Activated T-cell treated with anti-CD3 and anti-CD28 coated beads for 4 hours (primary cell): ENCODE data around the gene DDX24.

ENCODE experiments used
- DNase-seq: peaks from one replicate; pipeline ENCODE4 v3.0.0-alpha.2; 2020

Gene DDX24

DNA sequence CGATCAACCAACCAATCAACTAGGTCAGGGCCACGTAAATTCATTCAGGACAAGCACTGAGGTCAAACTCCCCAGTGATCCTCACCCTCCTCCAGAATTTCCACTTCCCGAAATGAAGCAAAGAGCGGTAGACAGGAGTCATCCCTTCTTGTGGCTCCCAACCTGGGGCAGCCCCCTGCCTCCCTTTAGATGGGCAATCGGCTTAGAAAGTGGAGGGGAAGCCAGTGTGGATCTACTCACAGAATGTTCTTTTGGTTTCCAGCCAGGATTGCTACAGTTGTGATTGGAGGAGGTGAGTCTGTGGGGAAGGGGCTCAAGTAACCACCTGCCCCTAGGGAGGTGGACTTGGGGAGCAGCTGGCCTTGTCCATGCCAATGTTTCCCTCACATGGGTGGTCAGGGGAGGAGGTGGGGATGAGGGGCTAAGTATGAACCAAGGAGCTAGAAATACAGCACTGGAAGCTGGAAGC lies 33.6 kb upstream of the DDX24 start:
- DNase-seq, result no peak

DNA sequence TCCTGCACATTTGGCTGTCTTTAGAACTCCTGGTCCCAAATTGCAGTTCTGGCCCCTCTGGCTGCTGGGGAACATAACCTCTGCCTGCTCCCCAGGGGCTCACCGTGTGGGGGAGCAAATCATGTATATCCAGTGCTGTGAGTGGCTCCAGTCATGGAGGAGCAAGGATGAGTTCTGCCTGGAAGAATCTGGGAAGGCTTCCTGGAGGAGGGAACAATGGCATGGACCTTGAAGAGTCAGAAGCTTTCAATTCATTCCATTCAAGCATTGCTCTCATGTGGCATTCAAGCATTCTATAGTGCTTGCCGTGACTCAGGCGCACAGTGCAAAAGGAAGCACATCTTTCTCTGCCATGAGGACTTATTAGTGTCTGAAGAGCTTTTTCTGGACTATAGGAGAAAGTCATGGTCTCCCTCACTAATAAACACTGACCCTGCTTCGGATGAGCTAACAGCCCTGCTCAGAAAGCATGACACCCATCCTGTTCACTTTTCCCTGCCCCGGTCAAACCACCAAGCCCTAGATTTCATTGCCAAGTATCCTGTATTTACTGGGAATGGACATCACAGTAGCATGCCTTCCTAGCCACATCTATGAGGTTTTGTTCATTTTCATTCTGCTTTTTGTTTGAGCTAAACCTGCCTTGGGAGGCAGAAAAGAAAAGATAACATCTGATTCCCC lies 33.0 kb upstream of the DDX24 start:
- no peak for DNase-seq

DNA sequence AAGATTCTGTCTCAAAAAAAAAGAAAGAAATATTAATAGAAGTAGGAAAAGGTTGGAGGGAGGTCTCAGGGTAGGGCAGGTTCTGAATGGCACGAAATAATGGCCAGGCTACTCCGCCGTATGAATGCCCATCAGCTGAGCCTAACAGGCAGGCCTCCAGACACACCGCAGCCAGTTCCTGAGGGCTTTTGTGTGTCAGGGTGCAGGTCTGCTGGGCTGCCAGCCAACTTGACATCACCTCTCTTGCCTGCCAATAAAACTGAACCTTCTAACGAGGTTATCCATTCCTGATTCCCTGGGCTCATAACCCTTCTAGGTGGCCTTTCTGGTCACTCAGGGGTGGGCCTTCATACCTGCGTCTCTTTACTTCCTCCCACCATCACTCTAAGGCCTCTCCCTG lies 32.5 kb upstream of the DDX24 start:
- DNase-seq, result no peak

DNA sequence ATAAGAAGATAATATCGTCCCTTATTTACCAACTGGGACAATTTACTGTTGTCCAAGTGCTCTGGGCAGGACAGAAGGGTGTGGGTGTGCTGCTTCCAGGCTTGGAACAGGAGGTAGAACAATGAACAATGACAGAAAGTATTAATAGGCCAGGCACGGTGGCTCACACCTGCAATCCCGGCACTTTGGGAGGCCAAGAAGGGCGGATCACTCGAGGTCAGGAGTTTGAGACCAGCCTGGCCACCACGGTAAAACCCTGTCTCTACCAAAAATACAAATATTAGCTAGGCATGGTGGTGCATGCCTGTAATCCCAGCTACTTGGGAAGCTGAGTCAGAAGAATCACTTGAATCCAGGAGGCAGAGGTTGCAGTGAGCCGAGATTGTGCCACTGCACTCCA lies 32.1 kb upstream of the DDX24 start:
- no peak for DNase-seq

DNA sequence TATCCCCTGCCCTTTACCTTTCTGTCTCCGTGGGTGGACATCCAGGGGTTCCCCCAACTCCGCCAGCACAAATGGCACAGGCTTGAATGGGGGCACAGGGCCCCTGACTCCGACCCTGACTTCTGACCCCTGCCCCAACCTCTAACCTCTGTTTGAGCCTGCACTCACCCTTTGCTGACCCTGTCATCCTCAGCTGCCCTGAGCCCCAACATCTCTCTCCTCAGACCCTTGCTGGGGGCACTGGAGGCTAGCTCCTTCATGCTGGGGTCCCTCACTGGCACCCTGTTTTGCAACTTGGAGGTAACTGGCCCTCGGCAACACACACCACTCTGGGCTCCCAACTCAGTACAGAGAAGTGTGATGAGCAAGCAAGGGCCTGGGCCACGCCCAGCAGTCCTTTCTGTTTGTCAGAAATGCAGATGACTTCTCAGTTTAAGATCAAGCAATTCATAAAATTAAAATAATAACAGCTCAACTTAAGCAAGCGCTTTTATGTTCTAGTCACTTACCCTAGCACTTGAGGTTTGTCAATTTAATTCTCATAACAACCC lies 31.6 kb upstream of the DDX24 start:
- no peak for DNase-seq

- DNase-seq, result no peak
Observed at GRCh38 chr14:94111276-94112095, 30.5 kb upstream of the DDX24 start.

GRCh38 chr14:94110552-94111181 lies 29.7 kb upstream of the DDX24 start, which contains the start of gene IFI27:
IFI27 (plus strand) TSS chr14:94110736.
- DNase-seq, result no peak

GRCh38 chr14:94109915-94110250 lies 28.9 kb upstream of the DDX24 start:
- no peak for DNase-seq

DNA sequence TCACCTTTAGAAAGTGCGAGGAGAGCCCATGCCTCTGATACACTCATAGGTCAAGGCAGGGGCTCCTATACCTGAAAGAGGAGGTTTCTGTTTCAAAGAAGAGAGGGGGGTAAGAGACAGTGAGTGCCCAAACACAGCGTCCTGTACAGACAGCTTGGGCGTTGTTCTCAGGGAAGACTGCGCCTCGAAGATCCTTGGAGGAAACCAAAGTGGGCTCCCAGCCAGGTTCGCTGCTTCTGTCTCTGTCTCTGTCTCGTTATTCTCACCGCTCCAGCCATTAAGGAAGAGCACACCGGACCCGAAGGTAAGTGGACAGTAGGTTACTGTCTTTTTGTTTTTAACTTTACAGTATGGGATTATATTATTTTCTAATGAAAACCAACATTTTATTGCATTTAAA lies 23.7 kb upstream of the DDX24 start:
- DNase-seq, result no peak

DNA sequence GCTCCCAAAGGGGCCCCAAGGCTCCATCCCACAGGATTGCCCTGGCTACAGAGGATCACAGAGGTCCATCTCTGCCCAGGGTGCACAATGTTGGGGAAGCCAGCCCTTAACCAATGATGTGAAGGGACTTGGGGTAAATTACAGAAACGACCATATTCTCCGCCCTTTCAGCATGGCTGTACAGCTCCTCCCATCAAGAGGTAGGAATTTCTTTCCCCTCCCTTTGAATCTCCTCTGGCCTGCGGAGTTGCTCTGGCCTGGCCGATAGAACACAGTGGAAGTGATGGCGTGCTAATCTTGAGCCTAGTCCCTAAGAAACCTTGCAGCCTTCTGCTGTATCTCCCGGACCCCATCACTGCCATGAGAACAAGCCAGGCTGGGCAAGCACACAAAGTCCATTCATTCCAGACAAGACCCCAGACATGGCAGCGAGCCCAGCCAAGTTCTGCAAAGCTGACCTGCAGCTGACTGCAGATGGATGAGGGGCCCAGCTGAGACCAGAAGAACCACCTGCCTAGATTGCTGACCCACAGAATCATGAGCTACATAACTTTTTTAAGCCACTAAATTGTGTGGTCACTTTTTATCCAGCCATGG lies 22.6 kb upstream of the DDX24 start:
- no peak for DNase-seq

DNA sequence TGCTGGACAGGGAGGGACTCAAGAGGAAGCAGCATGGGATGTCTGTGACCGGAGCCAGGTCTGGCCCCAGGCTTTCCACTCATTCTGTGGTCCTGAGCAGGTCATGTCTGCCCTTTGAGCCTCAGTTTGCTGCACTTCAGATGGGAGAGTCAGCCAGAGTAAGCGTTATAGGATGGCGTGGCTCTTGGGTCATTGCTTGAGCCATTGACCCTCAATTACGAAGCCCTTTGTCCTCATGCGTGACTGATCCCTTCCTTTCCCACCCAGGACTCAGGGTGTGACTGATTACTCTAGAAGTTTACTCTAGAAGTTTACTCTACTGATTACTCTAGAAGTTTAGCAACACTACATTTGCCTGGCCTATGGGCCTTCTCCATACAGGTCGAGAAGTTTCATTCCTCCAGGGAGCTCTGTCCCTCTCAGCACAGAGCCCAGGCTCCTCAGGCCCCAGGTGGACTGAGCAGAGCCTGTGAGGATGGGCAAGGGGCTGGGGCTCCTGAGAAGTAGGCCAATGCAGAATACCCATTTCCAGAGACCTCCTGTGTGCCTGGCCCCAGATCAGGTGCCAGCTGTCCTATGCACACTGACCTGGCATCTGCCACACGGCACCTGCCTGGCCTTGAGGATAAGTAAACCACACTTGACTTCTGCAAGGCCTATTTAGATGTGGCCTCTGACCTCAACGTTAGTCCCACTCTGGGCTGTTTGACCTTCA lies 21.9 kb upstream of the DDX24 start:
- DNase-seq, result no peak

- DNase-seq, result no peak
Observed at GRCh38 chr14:94101748-94102147, 20.7 kb upstream of the DDX24 start.

GRCh38 chr14:94100847-94101246 lies 19.8 kb upstream of the DDX24 start:
- no peak for DNase-seq

DNA sequence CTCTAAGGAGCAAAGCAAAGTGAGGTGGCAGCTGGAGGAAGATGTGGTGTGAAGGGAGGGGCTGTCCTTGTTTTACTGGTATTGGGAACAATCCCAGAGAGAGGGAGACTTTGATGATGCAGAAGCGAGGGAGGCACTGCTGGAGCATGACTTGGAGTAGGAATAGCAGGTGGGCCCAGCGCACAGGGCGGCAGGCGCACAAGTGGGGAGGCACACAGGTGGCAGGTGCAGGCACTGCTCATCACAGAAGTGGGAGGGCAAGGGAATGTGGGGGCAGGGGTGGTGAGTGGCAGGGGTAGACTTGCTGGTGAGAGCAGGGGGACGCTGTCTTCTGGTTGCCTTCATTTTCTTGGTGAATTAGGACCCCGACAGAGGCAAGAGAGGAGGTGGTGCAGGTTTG lies 18.0 kb upstream of the DDX24 start:
- no peak for DNase-seq

DNA sequence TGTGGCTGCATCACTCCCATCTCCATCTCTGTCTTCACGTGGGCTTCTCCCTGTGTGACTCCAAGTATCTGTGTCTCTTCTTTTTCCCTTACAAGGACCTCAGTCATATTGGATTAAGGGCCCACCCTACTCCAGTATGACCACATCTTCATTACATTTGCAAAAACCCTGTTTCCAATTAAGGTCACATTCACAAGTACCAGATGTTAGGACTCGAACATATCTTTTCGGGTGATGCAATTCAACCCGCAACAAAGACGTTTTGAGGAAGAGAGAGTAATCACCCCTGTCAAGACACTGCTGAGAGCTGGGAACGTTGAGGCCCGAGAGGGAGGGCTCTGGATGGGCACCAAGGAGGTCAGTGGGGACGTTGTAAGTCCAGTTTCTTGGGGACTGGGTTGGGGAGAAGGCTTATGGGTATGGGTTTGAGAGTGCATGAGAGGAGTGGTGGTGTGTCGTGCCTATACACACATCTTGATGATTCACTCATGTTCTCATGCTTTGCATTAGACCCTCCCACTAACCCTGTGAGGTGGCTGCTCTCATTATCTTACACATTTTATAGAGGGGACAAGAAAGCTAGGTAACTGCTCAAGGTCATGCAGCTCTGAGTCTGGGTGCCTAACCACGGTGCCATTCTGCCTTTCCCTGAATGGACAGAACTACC lies 17.5 kb upstream of the DDX24 start:
- DNase-seq, result no peak

GRCh38 chr14:94097091-94097490 lies 16.1 kb upstream of the DDX24 start:
- no peak for DNase-seq

DNA sequence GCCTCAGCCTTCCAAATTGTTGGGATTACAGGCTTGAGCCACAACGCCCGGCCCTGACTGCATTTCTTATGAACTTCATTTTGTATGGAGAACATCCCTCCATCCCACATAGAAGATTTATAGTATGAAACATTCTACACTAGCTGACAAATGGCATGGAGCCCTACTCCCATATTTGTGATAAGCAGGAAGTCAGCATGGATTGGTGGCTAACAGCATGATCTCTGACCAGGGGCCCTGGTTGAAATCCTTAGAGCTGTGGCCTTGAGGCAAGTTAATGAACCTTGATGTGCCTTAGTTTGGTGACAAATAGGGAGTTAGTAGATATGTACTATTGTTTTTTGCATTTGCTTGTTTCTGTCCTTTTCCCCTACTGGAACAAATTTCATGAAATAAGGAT lies 12.4 kb upstream of the DDX24 start:
- DNase-seq, result no peak

DNA sequence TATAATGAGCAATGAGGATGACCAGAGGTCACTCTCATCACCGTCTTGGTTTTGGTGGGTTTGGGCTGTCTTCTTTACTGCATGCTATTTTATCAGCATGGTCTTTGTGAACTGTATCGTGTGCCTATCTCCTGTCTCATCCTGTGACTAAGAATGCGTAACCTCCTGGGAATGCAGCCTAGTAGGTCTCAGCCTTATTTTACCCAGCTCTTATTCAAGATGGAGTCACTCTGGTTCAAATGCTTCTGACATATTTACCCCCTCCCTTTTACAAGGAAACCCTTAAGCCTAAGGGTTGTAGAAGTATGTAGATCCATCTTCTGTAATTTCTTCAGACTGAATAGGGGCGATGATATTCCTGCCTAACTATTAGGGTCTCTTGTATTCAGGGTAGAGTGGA lies 8.5 kb upstream of the DDX24 start:
- DNase-seq, result no peak

GRCh38 chr14:94088516-94088915 lies 7.5 kb upstream of the DDX24 start:
- no peak for DNase-seq

DNA sequence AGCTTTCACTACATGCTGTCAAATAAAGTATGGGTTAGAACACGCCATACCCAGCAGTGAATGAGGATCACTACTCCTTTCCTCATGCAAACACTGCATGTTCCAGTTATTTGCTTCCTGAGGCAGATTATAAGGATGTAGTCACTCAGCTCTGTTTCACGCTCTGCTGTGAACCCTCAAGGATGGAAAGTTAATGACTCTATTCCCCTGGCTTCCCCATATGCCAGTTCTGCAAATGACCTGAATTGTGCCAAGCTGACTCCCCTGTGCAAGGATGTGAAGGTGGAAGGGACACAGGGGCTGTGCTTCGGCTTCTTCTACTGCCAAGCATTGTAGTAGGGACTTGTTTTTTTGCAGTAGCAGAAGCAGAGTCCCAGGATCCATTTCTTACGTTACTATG lies 6.9 kb upstream of the DDX24 start:
- no peak for DNase-seq

GRCh38 chr14:94081386-94081820 lies 401 bp upstream of the DDX24 start:
- no peak for DNase-seq
